ENCODE measurements around the gene NPDC1. TPM values are rescaled to one million over a fixed set of nuclear protein-coding genes. Genes with fewer than 3 reads are reported as not detected.

Gene NPDC1
- total RNA-seq, 1 experiment from 2014 or later = 73.9 TPM

DNA sequence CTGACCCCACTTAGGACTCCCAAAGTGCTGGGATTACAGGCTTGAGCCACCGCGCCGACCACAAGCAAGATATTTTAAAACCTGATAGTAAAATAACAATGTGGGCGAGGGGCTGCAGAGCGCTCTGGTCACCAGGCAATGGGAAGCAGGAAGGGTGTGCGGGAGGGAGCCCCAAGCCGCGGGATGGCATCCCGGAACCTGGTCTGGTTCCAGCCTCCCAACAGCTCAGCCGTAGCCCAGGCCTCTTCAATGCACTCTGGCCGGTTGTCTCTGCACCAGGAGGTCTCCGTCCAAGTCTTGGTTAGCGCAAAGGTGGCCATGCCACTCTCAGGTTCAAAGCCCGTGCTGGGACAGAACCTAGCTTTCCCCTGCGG lies 30.6 kb upstream of the NPDC1 start:
- H3K27me3 ChIP-seq (replicated peaks; ENCODE audit: insufficient read depth, low read depth, low read length, poor library complexity) = no peaks in the 10 kb centered on the region
- no peaks in the 10 kb centered on the region for H3K9me3 ChIP-seq (ENCODE audit: low read depth, low read length, poor library complexity, severe bottlenecking)
- H3K36me3 ChIP-seq (ENCODE audit: insufficient read depth, low read length, poor library complexity, severe bottlenecking) = peaks cover 5% of the 10 kb centered on the region
- intact Hi-C loops (cut with micrococcal nuclease; ENCODE audit: unreplicated experiment) = no loop called here
- ChIA-PET CTCF (interaction anchor here (0.5 to 1.1 kb wide), 2 partner anchors 9 to 26 kb away, joined by 3 read pairs; no protein-coding TSS in a partner anchor), POLR2A (ENCODE audit: low non-redundant PET) (no interaction called here)
- TF ChIP-seq EZH2 (IDR thresholded peaks at IDR 0.05; ENCODE audit: borderline replicate concordance, low read depth, low read length, poor library complexity, severe bottlenecking) = no peak
- TF ChIP-seq, protein P1, sequence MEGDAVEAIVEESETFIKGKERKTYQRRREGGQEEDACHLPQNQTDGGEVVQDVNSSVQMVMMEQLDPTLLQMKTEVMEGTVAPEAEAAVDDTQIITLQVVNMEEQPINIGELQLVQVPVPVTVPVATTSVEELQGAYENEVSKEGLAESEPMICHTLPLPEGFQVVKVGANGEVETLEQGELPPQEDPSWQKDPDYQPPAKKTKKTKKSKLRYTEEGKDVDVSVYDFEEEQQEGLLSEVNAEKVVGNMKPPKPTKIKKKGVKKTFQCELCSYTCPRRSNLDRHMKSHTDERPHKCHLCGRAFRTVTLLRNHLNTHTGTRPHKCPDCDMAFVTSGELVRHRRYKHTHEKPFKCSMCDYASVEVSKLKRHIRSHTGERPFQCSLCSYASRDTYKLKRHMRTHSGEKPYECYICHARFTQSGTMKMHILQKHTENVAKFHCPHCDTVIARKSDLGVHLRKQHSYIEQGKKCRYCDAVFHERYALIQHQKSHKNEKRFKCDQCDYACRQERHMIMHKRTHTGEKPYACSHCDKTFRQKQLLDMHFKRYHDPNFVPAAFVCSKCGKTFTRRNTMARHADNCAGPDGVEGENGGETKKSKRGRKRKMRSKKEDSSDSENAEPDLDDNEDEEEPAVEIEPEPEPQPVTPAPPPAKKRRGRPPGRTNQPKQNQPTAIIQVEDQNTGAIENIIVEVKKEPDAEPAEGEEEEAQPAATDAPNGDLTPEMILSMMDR (conservative IDR thresholded peaks at IDR 0.05; ENCODE audit: low read depth, low read length) = no peak
- H3K4me3 ChIP-seq (ENCODE audit: low read depth, low read length, poor library complexity, severe bottlenecking) = peak overlapping the region; percentile 59
- no peak for DNase-seq (ENCODE audit: low spot score)
- H3K27ac ChIP-seq (ENCODE audit: low read depth, low read length, poor library complexity, severe bottlenecking) = no peak overlapping the region
- H3K4me1 ChIP-seq (ENCODE audit: insufficient read depth, low read length, poor library complexity, severe bottlenecking) = peaks cover 5% of the 10 kb centered on the region
- no TSS peak for BruUV-seq (replicated peaks)

DNA sequence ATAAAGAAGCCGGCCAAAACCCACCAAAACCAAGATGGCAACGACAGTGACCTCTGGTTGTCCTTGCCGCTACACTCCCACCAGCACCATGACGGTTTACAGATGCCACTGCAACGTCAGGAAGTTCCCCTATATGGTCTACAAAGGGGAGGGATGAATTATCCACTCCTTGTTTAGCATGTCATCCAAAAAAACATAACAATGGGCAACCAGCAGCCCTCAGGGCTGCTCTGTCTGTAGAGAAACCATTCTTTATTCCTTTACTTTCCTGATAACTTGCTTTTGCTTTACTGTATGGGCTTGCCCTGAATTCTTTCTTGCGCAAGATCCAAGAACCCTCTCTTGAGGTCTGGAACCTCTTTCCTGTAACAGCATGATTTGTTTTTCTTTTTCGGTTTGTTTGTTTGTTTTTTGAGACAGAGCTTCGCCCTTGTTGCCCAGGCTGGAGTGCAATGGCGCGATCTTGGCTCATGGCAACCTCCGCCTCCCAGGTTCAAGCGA lies 29.3 kb upstream of the NPDC1 start:
- ChIA-PET CTCF (no interaction called here), POLR2A (ENCODE audit: low non-redundant PET) (no interaction called here)
- no peak overlapping the region for H3K4me3 ChIP-seq (ENCODE audit: low read depth, low read length, poor library complexity, severe bottlenecking)
- TF ChIP-seq, protein P1 (conservative IDR thresholded peaks at IDR 0.05; ENCODE audit: low read depth, low read length) = no peak
- TF ChIP-seq EZH2 (IDR thresholded peaks at IDR 0.05; ENCODE audit: borderline replicate concordance, low read depth, low read length, poor library complexity, severe bottlenecking) = no peak
- H3K9me3 ChIP-seq (ENCODE audit: low read depth, low read length, poor library complexity, severe bottlenecking) = no peaks in the 10 kb centered on the region
- no peak overlapping the region for H3K27ac ChIP-seq (ENCODE audit: low read depth, low read length, poor library complexity, severe bottlenecking)
- DNase-seq (ENCODE audit: low spot score) = no peak
- H3K4me1 ChIP-seq (ENCODE audit: insufficient read depth, low read length, poor library complexity, severe bottlenecking) = peaks cover 14% of the 10 kb centered on the region
- H3K36me3 ChIP-seq (ENCODE audit: insufficient read depth, low read length, poor library complexity, severe bottlenecking) = peaks cover 5% of the 10 kb centered on the region
- no peaks in the 10 kb centered on the region for H3K27me3 ChIP-seq (replicated peaks; ENCODE audit: insufficient read depth, low read depth, low read length, poor library complexity)
- BruUV-seq (replicated peaks) = no TSS peak
- intact Hi-C loops (cut with micrococcal nuclease; ENCODE audit: unreplicated experiment) = no loop called here

DNA sequence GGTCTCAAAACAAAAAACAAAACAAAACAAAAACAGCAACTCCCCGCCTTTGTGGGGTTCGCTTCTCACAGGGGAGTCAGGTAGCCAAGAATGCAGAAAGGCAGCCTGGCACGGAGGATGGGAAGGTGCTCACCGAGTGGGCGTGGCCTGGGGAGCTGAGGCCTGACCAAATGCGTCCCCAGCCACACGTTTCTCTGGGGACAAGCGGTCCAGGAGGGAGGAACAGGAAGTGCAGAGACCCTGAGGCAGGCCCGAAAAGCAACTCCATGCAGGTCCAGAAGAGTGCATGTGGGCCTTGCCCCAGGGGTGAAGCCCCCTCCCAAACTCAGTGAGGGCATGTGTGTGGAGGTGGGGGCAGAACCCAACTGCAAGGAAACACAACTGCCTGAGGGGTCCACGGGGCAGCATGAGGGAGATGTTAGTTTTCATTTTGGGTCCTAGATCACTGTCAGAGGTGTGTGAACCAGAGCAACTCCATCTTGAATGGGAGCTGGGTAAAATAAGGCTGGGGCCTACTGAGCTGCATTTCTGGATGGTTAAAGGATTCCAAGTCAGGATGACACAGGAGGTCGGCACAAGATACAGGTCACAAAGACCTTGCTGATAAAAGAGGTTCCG lies 28.8 kb upstream of the NPDC1 start:
- Histone ChIP-seq H3K27me3 (replicated peaks; ENCODE audit: insufficient read depth, low read depth, low read length, poor library complexity) (no peaks in the 10 kb centered on the region), H3K4me1 (ENCODE audit: insufficient read depth, low read length, poor library complexity, severe bottlenecking) (peaks cover 14% of the 10 kb centered on the region), H3K27ac (ENCODE audit: low read depth, low read length, poor library complexity, severe bottlenecking) (no peak overlapping the region), H3K9me3 (ENCODE audit: low read depth, low read length, poor library complexity, severe bottlenecking) (no peaks in the 10 kb centered on the region), H3K36me3 (ENCODE audit: insufficient read depth, low read length, poor library complexity, severe bottlenecking) (peaks cover 5% of the 10 kb centered on the region), H3K4me3 (ENCODE audit: low read depth, low read length, poor library complexity, severe bottlenecking) (no peak overlapping the region)
- TF ChIP-seq, protein P1 (conservative IDR thresholded peaks at IDR 0.05; ENCODE audit: low read depth, low read length) = no peak
- no peak for TF ChIP-seq EZH2 (IDR thresholded peaks at IDR 0.05; ENCODE audit: borderline replicate concordance, low read depth, low read length, poor library complexity, severe bottlenecking)
- DNase-seq (ENCODE audit: low spot score) = no peak
- ChIA-PET CTCF (no interaction called here), POLR2A (ENCODE audit: low non-redundant PET) (no interaction called here)
- BruUV-seq (replicated peaks) = no TSS peak
- intact Hi-C loops (cut with micrococcal nuclease; ENCODE audit: unreplicated experiment) = no loop called here

Measured in A673 (cell line).